ENCODE measurements around the gene LIPH.

LIPH gene

DNA sequence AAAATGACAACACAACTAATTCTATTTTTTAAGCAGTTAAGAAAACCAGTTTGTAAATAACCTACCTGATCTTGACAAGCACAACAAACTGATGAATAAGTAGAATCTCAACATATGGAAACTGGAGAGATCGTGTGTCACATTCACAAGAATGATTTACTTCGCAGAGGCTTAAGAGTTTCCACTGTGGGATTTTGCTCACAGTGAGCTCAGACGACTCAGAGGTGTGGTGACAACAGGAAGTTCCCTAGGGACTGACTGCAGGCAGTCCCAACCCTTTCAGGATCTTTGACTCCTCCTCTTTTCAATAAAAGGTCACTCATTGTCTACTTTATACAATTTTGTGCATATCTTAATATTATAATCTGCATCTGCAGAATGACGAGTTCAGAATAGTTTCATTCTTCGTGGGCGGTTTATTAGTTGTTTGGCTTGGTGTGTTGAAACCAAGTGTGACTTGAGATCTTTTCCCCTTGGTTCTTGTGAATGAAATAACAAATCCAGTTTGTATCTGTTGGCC lies at the start of gene LIPH:
TSS of gene LIPH (minus strand) at position 231 of the 520 bp plus-strand sequence. CDS start at position 114, 117 bp downstream.
- POLR2A ChIA-PET = no interaction called here
- DNase-seq (ENCODE audit: extremely low spot score) = peak; percentile 58
- CTCF ChIA-PET = interaction anchor here (1.1 to 1.4 kb wide), 2 partner anchors 22 to 50 kb away, joined by 3 read pairs; no protein-coding TSS in a partner anchor
- TF ChIP-seq, protein P1, sequence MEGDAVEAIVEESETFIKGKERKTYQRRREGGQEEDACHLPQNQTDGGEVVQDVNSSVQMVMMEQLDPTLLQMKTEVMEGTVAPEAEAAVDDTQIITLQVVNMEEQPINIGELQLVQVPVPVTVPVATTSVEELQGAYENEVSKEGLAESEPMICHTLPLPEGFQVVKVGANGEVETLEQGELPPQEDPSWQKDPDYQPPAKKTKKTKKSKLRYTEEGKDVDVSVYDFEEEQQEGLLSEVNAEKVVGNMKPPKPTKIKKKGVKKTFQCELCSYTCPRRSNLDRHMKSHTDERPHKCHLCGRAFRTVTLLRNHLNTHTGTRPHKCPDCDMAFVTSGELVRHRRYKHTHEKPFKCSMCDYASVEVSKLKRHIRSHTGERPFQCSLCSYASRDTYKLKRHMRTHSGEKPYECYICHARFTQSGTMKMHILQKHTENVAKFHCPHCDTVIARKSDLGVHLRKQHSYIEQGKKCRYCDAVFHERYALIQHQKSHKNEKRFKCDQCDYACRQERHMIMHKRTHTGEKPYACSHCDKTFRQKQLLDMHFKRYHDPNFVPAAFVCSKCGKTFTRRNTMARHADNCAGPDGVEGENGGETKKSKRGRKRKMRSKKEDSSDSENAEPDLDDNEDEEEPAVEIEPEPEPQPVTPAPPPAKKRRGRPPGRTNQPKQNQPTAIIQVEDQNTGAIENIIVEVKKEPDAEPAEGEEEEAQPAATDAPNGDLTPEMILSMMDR (IDR thresholded peaks at IDR 0.05; ENCODE audit: control extremely low read depth, extremely low read depth, low read depth, missing control alignments) = no peak

DNA sequence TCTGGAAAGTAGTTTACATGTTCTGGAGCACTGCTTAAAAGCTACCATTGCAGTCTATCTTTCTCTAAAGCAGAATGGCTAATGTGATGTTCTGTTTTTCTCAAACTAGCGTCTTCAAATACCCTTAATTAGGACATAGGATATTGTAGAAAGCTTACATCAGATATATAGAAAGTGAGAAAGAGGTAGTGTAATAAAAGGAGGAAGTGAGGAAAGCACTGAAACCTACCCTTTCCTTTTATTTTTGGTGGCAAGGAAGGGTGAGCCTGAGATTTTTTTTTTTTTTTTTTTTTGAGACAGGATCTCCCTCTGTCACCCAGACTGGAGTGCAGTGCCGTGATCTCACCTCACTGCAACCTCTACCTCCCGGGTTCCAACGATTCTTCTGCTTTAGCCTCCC lies 43.1 kb upstream of the LIPH start:
- DNase-seq (ENCODE audit: extremely low spot score) = peak; percentile 53
- TF ChIP-seq, protein P1 (IDR thresholded peaks at IDR 0.05; ENCODE audit: control extremely low read depth, extremely low read depth, low read depth, missing control alignments) = no peak
- CTCF ChIA-PET = interaction anchor here (2.1 to 2.3 kb wide), 2 partner anchors 9 to 20 kb away, joined by 12 to 15 read pairs; partner anchors contain the start of gene SENP2
- POLR2A ChIA-PET = interaction anchor here (0.7 to 1.8 kb wide), 2 partner anchors 9 to 1226 kb away, joined by 5 read pairs; partner anchors contain the start of gene SENP2

DNA sequence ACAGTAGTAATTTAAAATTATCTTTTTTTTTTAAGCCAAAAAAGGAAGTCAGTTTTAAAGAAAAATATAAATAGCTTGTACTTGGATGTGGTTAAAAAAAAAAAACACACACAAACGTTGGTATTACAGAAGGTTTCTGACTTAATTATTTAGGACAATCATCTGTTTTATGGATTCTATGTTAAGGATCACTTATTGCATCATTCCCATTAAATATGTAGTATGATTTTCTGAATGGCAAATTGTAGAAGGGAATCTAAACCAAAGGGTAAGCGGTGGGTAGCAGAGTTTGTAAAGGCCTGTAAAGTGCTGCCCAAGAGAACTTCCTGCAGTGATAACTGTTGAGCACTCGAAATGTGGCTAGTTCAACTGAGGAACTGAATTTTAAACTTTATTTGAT lies 41.7 kb upstream of the LIPH start:
- ChIA-PET POLR2A (no interaction called here), CTCF (interaction anchor here (0.6 to 0.8 kb wide), 2 partner anchors 47 to 66 kb away, joined by 3 read pairs; no protein-coding TSS in a partner anchor)
- TF ChIP-seq, protein P1 (IDR thresholded peaks at IDR 0.05; ENCODE audit: control extremely low read depth, extremely low read depth, low read depth, missing control alignments) = no peak
- no peak for DNase-seq (ENCODE audit: extremely low spot score)

DNA sequence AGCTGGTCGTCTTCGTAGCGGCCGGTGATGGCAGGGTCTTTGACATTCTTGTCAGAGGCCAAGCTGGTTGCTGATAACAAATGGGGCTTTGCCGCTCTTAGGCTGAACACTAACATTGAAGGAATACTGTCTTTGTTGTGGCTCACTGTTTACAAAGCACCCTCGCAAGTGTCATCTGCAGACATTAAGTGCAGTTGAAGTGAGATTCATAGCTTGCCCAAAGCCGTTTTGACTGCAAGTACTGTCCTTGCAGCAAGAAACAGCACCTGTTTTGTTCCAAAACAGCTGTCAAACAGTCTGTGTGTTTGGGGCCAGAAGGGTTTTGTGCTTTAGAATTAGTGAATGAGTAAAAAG lies 34.3 kb upstream of the LIPH start:
- no peak for DNase-seq (ENCODE audit: extremely low spot score)
- TF ChIP-seq, protein P1 (IDR thresholded peaks at IDR 0.05; ENCODE audit: control extremely low read depth, extremely low read depth, low read depth, missing control alignments) = no peak
- POLR2A ChIA-PET = interaction anchor here (0.5 to 1.6 kb wide), 6 partner anchors 9 to 639 kb away, joined by 3 to 5 read pairs (median 4); partner anchors contain the start of genes MAP3K13 and TMEM41A
- CTCF ChIA-PET = interaction anchor here (0.9 to 3.0 kb wide), 13 partner anchors 9 to 279 kb away, joined by 3 to 19 read pairs (median 4); no protein-coding TSS in a partner anchor

DNA sequence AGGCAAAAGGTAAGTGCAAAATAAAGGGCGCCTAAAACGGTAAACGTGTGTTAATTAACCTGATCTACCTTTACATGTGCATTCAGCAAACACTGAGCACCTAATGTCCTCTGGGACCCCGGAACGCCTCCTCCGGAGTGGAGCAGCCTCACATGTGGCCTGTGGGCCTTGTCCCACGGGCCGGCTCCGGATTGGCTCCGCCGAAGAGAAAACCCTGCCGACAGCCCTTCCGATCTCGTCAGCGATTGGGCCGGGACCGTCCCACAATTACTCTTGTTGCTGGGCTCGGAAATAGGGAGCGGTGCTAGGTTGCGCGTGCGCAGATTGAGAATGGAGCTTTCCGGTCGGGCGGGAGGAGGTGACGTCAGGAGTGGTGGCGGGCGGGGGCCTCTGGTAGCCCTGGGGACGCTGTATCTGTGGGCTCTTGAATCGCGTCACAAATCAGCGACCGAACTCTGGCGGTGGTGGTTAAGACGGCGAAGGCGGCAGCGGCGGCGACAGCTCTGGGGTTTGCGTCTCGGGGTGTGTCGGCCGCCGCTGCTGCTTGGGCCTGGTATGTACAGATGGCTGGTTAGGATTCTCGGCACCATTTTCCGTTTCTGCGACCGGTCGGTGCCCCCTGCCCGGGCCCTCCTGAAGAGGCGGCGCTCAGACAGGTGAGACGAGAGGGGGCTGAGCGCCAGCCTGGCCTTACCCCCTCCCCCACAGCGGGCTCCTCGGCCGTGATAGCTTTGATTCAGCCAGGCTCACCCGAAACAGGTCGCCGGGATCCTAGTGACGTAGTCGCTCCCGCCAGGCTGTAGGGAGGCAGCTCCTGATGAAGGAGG lies 33.7 kb upstream of the LIPH start, which contains the start of gene SENP2:
TSS of gene SENP2 (plus strand) at position 437 of the 827 bp plus-strand sequence. CDS start at position 556, 119 bp downstream.
- ChIA-PET POLR2A (interaction anchor here (0.5 to 1.6 kb wide), 7 partner anchors 10 to 1926 kb away, joined by 3 to 5 read pairs (median 3); partner anchors contain the start of genes MAP3K13 and TMEM41A), CTCF (interaction anchor here (0.9 to 3.0 kb wide), 12 partner anchors 8 to 259 kb away, joined by 3 to 19 read pairs (median 4); no protein-coding TSS in a partner anchor)
- peak; percentile 97 for DNase-seq (ENCODE audit: extremely low spot score)
- TF ChIP-seq, protein P1 (IDR thresholded peaks at IDR 0.05; ENCODE audit: control extremely low read depth, extremely low read depth, low read depth, missing control alignments) = no peak

DNA sequence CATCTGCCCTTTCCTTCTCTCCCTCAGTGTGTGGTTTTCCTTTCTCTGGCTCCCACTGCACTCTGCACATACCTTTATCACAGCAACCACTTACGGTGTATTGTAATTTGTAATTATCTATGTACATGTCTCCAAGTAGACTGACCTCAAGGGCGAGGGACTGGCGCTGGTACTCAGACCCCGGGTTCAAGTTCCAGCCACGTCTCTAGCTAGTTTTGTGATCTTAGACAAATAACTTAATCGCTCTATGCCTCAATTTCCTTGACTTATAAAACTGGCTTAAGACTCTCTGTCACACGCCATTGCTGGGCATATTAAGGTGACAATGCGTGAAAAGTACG lies 33.1 kb upstream of the LIPH start:
- no peak for DNase-seq (ENCODE audit: extremely low spot score)
- TF ChIP-seq, protein P1 (IDR thresholded peaks at IDR 0.05; ENCODE audit: control extremely low read depth, extremely low read depth, low read depth, missing control alignments) = no peak
- ChIA-PET POLR2A (interaction anchor here (0.6 to 1.6 kb wide), 5 partner anchors 11 to 1926 kb away, joined by 3 to 5 read pairs (median 4); partner anchors contain the start of gene TMEM41A), CTCF (interaction anchor here (1.2 to 3.0 kb wide), 7 partner anchors 10 to 259 kb away, joined by 3 to 19 read pairs (median 4); no protein-coding TSS in a partner anchor)
